Pons (tissue), 1 donor: ENCODE data around the gene TCTA.
A peak's percentile ranks its signal among the peaks of the same experiment; 100 is the strongest.

ENCODE experiments used
- DNase-seq: peaks from one replicate; pipeline ENCODE4 v3.0.0-alpha.2; 2016; ENCODE audit warnings: low spot score

The TCTA gene

DNA sequence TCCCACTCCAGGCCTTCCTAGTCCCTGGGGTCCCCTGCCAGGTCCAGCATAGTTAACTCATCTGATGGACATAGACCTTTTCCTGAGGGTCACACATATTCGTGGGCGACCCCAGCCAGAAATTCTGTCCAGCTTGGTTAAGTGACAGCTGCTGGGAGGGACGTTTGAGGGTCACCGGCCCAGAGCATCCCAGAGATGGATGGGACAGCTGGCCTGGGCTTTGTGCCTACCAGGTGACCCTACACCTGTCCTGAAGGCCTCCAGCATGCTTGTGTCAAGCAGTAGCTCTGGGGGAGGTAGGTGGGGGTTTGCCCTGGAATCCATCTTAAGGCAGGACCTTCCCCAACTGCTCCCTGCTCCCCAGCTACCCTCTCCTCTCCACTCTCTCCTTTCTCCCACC is 48.7 kb downstream of the TCTA start:
- DNase-seq = no peak

DNA sequence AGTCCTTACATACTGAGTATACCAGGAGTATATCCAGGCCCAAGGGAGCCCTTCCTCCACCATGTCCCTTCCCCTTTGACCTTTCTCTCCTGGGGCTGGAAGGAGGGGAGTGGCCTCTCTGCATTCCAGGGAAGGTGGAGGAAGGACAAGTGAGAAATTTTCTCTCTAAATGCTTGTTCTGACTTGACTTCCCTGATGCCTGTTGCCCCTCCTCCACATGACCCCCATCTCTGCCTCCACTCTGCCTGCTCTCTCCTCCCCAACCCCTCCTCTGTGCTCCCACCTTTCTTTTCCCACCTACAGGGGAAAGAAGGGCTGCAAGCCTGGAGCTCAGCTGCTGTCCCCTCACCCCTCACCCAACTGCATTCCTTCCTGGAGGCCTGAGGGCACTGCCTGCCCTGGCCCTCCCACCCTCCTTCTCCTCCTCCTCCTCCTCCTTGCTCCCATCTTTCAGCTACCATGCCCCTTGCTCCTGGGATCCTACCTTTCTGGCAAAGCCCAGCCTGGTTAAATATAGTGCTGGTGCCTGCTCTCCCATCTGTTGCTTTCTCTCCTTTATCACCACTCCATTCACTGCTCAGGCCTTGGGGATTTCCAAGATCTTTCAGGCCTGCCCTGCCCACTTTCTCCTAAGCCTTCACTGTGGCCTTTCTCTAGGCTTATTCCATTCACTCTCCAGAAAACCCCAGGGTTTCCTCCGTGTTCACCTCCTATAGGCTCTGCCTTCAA is 49.4 kb downstream of the TCTA start:
- DNase-seq = no peak

DNA sequence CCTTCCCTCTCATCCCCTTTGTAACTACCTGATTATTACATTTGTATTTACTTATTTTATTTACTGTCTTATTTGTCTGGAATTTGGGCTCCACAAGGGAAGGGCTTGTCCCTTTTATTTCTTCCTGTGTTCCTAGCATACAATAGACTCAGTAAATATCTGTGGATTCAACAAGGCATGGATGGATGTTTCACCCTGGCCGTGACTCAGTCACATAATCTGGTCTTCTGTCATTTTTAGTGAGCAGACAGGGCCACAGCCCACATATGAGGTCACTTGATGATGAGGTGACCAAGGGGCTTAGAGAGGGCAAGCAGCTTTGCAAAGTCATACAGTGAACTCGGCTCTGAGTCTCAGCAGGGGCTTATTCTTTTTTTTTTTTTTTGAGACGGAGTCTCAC is 50.0 kb downstream of the TCTA start:
- no peak for DNase-seq

DNA sequence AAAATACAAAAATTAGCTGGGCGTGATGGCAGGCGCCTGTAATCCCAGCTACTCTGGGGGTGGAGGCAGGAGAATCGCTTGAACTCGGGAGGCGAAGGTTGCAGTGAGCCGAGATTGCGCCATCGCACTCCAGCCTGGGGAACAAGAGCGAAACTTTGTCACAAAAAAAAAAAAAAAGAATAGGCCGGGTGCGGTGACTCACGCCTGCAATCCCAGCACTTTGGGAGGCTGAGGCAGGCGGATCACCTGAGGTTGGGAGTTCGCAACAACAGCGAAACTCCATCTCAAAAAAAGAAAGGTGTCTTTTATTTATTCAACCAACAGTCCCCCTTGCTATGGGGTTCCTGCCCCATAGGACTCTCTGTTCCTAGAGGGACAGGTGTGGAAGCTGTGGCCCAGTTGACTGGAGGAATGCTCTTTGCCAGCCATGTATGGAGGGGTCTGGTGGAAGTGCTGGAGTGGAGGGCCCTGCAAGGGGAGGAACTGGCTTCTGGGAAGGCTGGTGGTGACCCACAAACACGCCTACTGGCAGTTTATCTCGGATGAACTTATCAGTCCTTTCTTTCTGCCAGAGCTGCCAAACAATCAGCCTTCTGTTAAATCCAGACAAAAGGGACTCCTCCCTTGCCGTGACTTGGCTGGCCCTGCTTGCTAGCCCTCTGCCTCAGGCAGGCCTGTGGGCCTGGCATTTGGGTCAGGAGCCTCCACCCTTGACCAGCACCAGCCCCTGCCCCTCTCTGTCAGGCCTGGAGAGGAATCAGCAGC is 53.2 kb downstream of the TCTA start:
- peak; percentile 81 for DNase-seq
